ENCODE results near the gene TARDBP. TPM values are rescaled to one million over a fixed set of nuclear protein-coding genes. Genes with fewer than 3 reads are reported as not detected.

Gene TARDBP
- total RNA-seq, 1 experiment from 2014 or later: 207 TPM

DNA sequence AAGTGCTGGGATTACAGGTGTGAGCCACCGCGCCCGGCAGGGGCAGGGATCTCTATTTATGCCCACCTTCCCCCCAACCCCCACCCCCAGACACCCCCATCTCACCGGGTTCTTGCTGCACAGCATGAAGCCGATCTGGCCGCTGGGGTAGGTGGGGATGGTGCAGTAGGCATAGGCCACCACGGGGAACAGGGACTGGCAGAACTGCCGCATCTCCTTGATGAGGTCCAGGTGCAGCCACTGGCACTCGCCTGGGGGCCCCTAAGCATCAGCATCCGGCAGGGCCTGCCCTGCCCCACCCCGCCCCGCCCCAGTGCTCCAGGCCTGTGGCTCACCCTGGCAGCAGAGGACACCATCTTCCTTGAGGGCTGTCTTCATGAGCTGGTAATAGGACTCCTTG, 43.2 kb downstream of the TARDBP start:
- Histone ChIP-seq H2BK20ac (ENCODE audit: low read depth, low read length, poor library complexity, severe bottlenecking) (no peak overlapping the region), H4K20me1 (ENCODE audit: control insufficient read depth, insufficient read depth, insufficient read length) (no peaks in the 10 kb centered on the region), H2AK5ac (ENCODE audit: insufficient read length, low read length) (no peak overlapping the region), H3K56ac (ENCODE audit: insufficient read length, low read depth, low read length) (no peak overlapping the region), H3K4ac (ENCODE audit: low read depth, low read length) (no peak overlapping the region), H4K5ac (ENCODE audit: insufficient read length, low read depth, low read length) (no peak overlapping the region), H2BK120ac (ENCODE audit: low read depth, low read length, poor library complexity, severe bottlenecking) (no peak overlapping the region), H3K4me1 (ENCODE audit: insufficient read depth, low read length) (no peaks in the 10 kb centered on the region), H3K27me3 (ENCODE audit: insufficient read depth, low read length) (no peaks in the 10 kb centered on the region; the same call in 1 of the 2 replicates), H2BK15ac (ENCODE audit: low read depth, low read length) (no peak overlapping the region), H3K79me1 (ENCODE audit: insufficient read depth, low read depth, low read length, poor library complexity, severe bottlenecking) (no peaks in the 10 kb centered on the region), H3K9ac (ENCODE audit: extremely low read depth, insufficient read length, low read length) (no peak overlapping the region), H3K18ac (ENCODE audit: insufficient read length, low read depth, low read length) (no peak overlapping the region), H3K23ac (ENCODE audit: insufficient read length, low read depth, low read length) (no peak overlapping the region), H2AFZ (ENCODE audit: low read length) (no peak overlapping the region), H3K14ac (ENCODE audit: insufficient read depth, low read length) (no peak overlapping the region), H3K4me2 (ENCODE audit: insufficient read depth, insufficient read length, low read length) (no peak overlapping the region), H2BK12ac (ENCODE audit: insufficient read length, low read depth, low read length) (no peak overlapping the region), H4K91ac (ENCODE audit: insufficient read length, low read depth, low read length) (no peak overlapping the region), H3K9me3 (ENCODE audit: control insufficient read depth, low read depth, low read length) (no peaks in the 10 kb centered on the region), H3K27ac (ENCODE audit: insufficient read length, low read depth, low read length) (no peak overlapping the region), H2BK5ac (ENCODE audit: insufficient read length, low read length) (no peak overlapping the region), H3K23me2 (ENCODE audit: insufficient read length, low read depth, low read length, poor library complexity, severe bottlenecking) (peaks cover 7% of the 10 kb centered on the region), H3T11ph (ENCODE audit: low read length) (no peak overlapping the region), H4K8ac (replicated peaks; ENCODE audit: insufficient read length, low read depth, low read length) (no peak overlapping the region), H3K79me2 (ENCODE audit: insufficient read depth, low read length) (peaks cover 2% of the 10 kb centered on the region; the same call in 1 of the 2 replicates)
- no peaks in the 10 kb centered on the region for H3K9me3 Mint-ChIP-seq
- no CpG with 5 or more reads among the region's 12 CpGs for whole genome bisulfite sequencing (ENCODE audit: extremely low coverage, insufficient read length, low lambda C conversion rate)
- TF ChIP-seq, protein P1, sequence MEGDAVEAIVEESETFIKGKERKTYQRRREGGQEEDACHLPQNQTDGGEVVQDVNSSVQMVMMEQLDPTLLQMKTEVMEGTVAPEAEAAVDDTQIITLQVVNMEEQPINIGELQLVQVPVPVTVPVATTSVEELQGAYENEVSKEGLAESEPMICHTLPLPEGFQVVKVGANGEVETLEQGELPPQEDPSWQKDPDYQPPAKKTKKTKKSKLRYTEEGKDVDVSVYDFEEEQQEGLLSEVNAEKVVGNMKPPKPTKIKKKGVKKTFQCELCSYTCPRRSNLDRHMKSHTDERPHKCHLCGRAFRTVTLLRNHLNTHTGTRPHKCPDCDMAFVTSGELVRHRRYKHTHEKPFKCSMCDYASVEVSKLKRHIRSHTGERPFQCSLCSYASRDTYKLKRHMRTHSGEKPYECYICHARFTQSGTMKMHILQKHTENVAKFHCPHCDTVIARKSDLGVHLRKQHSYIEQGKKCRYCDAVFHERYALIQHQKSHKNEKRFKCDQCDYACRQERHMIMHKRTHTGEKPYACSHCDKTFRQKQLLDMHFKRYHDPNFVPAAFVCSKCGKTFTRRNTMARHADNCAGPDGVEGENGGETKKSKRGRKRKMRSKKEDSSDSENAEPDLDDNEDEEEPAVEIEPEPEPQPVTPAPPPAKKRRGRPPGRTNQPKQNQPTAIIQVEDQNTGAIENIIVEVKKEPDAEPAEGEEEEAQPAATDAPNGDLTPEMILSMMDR (conservative IDR thresholded peaks at IDR 0.05): no peak
- DNase-seq: no peak
- H3K4me3 Mint-ChIP-seq: no peak overlapping the region
- peaks cover 18 to 28% of the 10 kb centered on the region in 2 experiments for H3K4me1 Mint-ChIP-seq
- peaks cover 24 to 49% (median 30%) of the 10 kb centered on the region in 3 experiments for H3K36me3 Mint-ChIP-seq (ENCODE audit: insufficient read depth in 1 of 3, low read depth in 3 of 3)
- no peaks in the 10 kb centered on the region for H3K27me3 Mint-ChIP-seq (ENCODE audit: low read depth)
- H3K27ac Mint-ChIP-seq: no peak overlapping the region

Measured in H9 (cell line).